HCT116 (cell line): Measurements from ENCODE around the gene RMI2.

Experiments
- CTCF ChIP-seq, 3 experiments: fragments of 200-600 bp in 1 of 3; sonication (generic) in 1 of 3; IDR thresholded peaks in 2 of 3; conservative IDR thresholded peaks in 1 of 3; 2 replicates each; pipeline ENCODE4 v1.5.1; 2012 to 2017; ENCODE audit warnings: low read depth in 2 of 3, low read length in 2 of 3, antibody characterized with exemption in 1 of 3, borderline replicate concordance in 1 of 3, control low read depth in 1 of 3, mild to moderate bottlenecking in 1 of 3, mixed read lengths in 1 of 3, mixed run types in 1 of 3, moderate library complexity in 1 of 3; ENCODE audit not compliant: insufficient read depth in 1 of 3
- EZH2 ChIP-seq: fragments of 200-600 bp; sonication (generic); IDR thresholded peaks from 2 replicates; pipeline ENCODE4 v1.6.1; 2017; ENCODE audit warnings: antibody characterized with exemption, mixed run types
- EZH2phosphoT487 ChIP-seq: fragments of 200-600 bp; IDR thresholded peaks from 2 replicates; pipeline ENCODE4 v1.6.1; 2018; ENCODE audit warnings: antibody characterized with exemption, borderline replicate concordance
- FOSL1 ChIP-seq: IDR thresholded peaks from 2 replicates; pipeline ENCODE4 v1.6.1; 2012; ENCODE audit warnings: low read depth
- POLR2A ChIP-seq: IDR thresholded peaks from 2 replicates; pipeline ENCODE4 v1.7.0; 2011; ENCODE audit warnings: borderline replicate concordance; ENCODE audit not compliant: insufficient read depth, insufficient read length; ENCODE audit errors: extremely low read depth
- POLR2AphosphoS5 ChIP-seq: IDR thresholded peaks from 2 replicates; pipeline ENCODE4 v1.6.1; 2011; ENCODE audit warnings: mild to moderate bottlenecking, low read depth, low read length, moderate library complexity
- REST ChIP-seq: IDR thresholded peaks from 2 replicates; pipeline ENCODE4 v1.6.1; 2012; ENCODE audit warnings: low read depth
- SP1 ChIP-seq: IDR thresholded peaks from 2 replicates; pipeline ENCODE4 v1.6.1; 2012; ENCODE audit warnings: low read depth
- ZFX ChIP-seq: fragments of 450-650 bp; IDR thresholded peaks from 2 replicates; pipeline ENCODE4 v1.6.1; 2017
- ZNF274 ChIP-seq: fragments of 200-500 bp; sonication (Bioruptor generic); IDR thresholded peaks from 2 replicates; pipeline ENCODE4 v1.6.1; 2014; ENCODE audit warnings: mild to moderate bottlenecking, low read depth, low read length, inconsistent platforms

GRCh38 chr16:11392041-11392581 is 46.9 kb downstream of the RMI2 start:
- TF ChIP-seq CTCF (IDR thresholded peaks at IDR 0.05 in 2 of 3, conservative IDR thresholded peaks at IDR 0.05 in 1 of 3; ENCODE audit: borderline replicate concordance in 1 of 3, insufficient read depth in 1 of 3, low read depth in 2 of 3, low read length in 2 of 3) (no peak), FOSL1 (no peak), POLR2A (no peak), REST (no peak), ZFX (no peak), EZH2phosphoT487 (no peak), ZNF274 (no peak), EZH2 (no peak), POLR2AphosphoS5 (no peak), SP1 (no peak)
